Adrenal gland (tissue), 12 donors: ENCODE results near the gene SEMA3G. TPM values are rescaled to one million over a fixed set of nuclear protein-coding genes. Genes with fewer than 3 reads are reported as not detected.

ENCODE experiments used
- DNase-seq, 7 donors: peaks; one replicate each; pipeline ENCODE4 v3.0.0-alpha.2; 2019 to 2020
- H3K27ac ChIP-seq, 5 donors: fragments of 200-600 bp; sonication (generic) in 4 of 5; 1 replicate in 3 of 5; 2 replicates in 2 of 5; pipeline versions ENCODE4 v1.5.1 to v1.8.0; 2016 to 2020; ENCODE audit warnings: mild to moderate bottlenecking in 1 of 5
- H3K27me3 ChIP-seq: fragments of 200-600 bp; 2 replicates; pipeline ENCODE4 v1.8.0; 2021
- H3K36me3 ChIP-seq, 2 donors: fragments of 200-600 bp; replicated peaks in 1 of 2; 1 replicate in 1 of 2; 2 replicates in 1 of 2; pipeline versions ENCODE4 v1.5.1 to v1.8.0; 2018 to 2022
- H3K4me1 ChIP-seq, 2 donors: fragments of 200-600 bp; replicated peaks in 1 of 2; 1 replicate in 1 of 2; 2 replicates in 1 of 2; pipeline versions ENCODE4 v1.5.1 to v1.8.0; 2018 to 2021
- H3K4me3 ChIP-seq, 4 donors: fragments of 200-600 bp; sonication (generic) in 3 of 4; one replicate each; pipeline ENCODE4 v1.5.1; 2016 to 2018
- H3K9me3 ChIP-seq, 3 donors: fragments of 200-600 bp; sonication (generic) in 1 of 3; replicated peaks in 1 of 3; 1 replicate in 2 of 3; 2 replicates in 1 of 3; pipeline versions ENCODE4 v1.5.1 to v1.8.0; 2016 to 2021
- POLR2A ChIP-seq, 2 donors: fragments of 450-650 bp; IDR thresholded peaks; one replicate each; pipeline ENCODE4 v1.6.1; 2017; ENCODE audit warnings: antibody characterized with exemption in 2 of 2, mild to moderate bottlenecking in 2 of 2, moderate library complexity in 1 of 2
- WGBS, 4 donors: extraction: QIAGEN DNeasy Blood & Tissue Kit in 2 of 4; methylation state at CpG; one replicate each; pipeline versions ENCODE4 v1.1.5 to v1.1.7; 2013 to 2017; 5-methylcytosine and 5-hydroxymethylcytosine counted together
- intact Hi-C, 2 donors: fragments of 100-400 bp; cut with DNase I; formaldehyde crosslinking; loops; one replicate each; pipeline versions ENCODE4 v1.14.1 to v1.15.0; 2022 to 2023
- polyA plus RNA-seq, 3 donors: library from polyadenylated mRNA; stranded (reverse); fragments of 200-250 nt in 2 of 3; fragments of 350-450 nt in 1 of 3; fragmentation: Illumina TruSeq in 1 of 3; extraction: RNeasy Lipid Tissue Mini Kit (QIAGEN cat#74804) in 1 of 3; gene quantifications; one replicate each; pipeline ENCODE4 v1.2.3, GENCODE V29; 2013 to 2014
- total RNA-seq, 9 donors: library from RNA; depleted of rRNA in 4 of 9; stranded (reverse); fragments of >200 nt in 4 of 9; fragments of 120-200 nt in 1 of 9; fragmentation: NEBNext Ultra II Directional in 1 of 9; extraction: Animal tissue kit (Norgen Biotek cat#: 25700) in 1 of 9; gene quantifications; one replicate each; pipeline versions ENCODE4 v1.1.0 to v1.2.4, GENCODE V29; 2013 to 2023
- TF ChIP-seq, protein P1 (sequence below), 6 experiments: fragments of 450-650 bp in 4 of 6; fragments of 200-600 bp in 2 of 6; sonication (generic) in 1 of 6; IDR thresholded peaks; 1 replicate in 5 of 6; 2 replicates in 1 of 6; pipeline versions ENCODE4 v1.5.1 to v1.8.0; 2016 to 2021; ENCODE audit warnings: antibody characterized with exemption in 6 of 6, mild to moderate bottlenecking in 2 of 6, moderate library complexity in 1 of 6
- donor health status: healthy with polysubstance abuse.
- donor health status: Bipolar disorder and iron deficiency.
- donor health status: DM: yes; HTN: yes; CAD: no.
- donor health status: DM: no; HTN: no; CAD: no.
- donor health status: DM: no; HTN: no; CAD: no.
- donor health status: DM: yes; HTN: yes; CAD: no.

SEMA3G gene
- total and polyA plus RNA-seq, 12 donors, result 0.81 to 6.8 (median 2.9) TPM

DNA sequence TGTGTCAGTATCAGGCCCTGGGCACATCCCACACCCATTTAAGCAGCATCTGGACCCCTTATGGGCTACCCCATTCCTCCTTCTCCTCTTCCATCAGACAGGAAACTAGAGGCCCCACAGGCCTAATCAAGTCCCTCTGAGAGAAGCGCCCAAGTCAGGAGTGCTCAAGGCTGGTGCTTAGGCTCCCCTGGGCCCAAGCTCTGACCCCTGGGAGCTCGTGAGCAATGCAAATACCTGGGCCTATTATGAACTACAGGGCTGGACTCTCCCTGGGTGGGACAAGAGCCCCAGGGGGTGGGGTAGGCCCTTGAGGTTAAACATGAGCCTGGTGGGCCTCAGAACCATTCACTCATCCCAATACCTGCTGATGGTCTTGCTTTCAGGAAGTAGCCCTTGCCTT, 57.4 kb downstream of the SEMA3G start:
- Histone ChIP-seq H3K4me1 (no peaks in the 10 kb centered on the region), H3K27ac (no peak overlapping the region), H3K9me3 (no peaks in the 10 kb centered on the region), H3K4me3 (no peak overlapping the region), H3K36me3 (no peaks in the 10 kb centered on the region), H3K27me3 (no peaks in the 10 kb centered on the region)
- WGBS, 4 donors, result 92 to 100% methylated on average over 2 of the region's 2 CpGs; no CpG with 5 or more reads in 2 of the 4 donors
- DNase-seq, result no peak
- TF ChIP-seq, protein P1, sequence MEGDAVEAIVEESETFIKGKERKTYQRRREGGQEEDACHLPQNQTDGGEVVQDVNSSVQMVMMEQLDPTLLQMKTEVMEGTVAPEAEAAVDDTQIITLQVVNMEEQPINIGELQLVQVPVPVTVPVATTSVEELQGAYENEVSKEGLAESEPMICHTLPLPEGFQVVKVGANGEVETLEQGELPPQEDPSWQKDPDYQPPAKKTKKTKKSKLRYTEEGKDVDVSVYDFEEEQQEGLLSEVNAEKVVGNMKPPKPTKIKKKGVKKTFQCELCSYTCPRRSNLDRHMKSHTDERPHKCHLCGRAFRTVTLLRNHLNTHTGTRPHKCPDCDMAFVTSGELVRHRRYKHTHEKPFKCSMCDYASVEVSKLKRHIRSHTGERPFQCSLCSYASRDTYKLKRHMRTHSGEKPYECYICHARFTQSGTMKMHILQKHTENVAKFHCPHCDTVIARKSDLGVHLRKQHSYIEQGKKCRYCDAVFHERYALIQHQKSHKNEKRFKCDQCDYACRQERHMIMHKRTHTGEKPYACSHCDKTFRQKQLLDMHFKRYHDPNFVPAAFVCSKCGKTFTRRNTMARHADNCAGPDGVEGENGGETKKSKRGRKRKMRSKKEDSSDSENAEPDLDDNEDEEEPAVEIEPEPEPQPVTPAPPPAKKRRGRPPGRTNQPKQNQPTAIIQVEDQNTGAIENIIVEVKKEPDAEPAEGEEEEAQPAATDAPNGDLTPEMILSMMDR (IDR thresholded peaks at IDR 0.05), result no peak
- no peak for TF ChIP-seq POLR2A (IDR thresholded peaks at IDR 0.05)
- intact Hi-C loops, result no loop called here

DNA sequence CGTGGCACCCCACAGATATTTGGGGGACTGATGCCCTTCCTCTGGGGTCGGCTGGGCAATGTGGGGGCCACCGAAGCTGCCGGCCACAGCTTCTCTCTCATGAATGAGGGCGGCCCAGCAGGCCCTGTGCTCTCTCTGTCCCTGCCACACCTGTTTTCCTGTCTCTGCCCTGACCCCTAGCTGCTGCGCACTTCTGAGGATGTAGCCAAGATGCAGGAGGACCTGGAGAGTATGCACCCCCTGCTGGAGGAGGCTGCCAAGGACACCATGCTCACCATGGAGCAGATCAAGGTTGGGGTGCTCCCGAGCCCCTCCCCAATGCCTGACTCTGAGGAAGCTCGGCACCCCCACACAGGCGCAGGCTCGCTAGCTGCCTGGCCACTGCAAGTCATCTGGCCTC, 59.7 kb downstream of the SEMA3G start:
- no peaks in the 10 kb centered on the region for H3K27me3 ChIP-seq
- intact Hi-C loops, result no loop called here
- WGBS, 4 donors, result 70 to 78% (median 75%) methylated on average over 5 to 10 of the region's 10 CpGs; no CpG with 5 or more reads in 1 of the 4 donors
- no peak for DNase-seq
- no peaks in the 10 kb centered on the region for H3K36me3 ChIP-seq
- no peak for TF ChIP-seq POLR2A (IDR thresholded peaks at IDR 0.05)
- TF ChIP-seq, protein P1 (IDR thresholded peaks at IDR 0.05), result peak in 3 of 6 experiments; percentile 13 to 26 (median 15)
- H3K27ac ChIP-seq, result no peak overlapping the region
- H3K9me3 ChIP-seq, result no peaks in the 10 kb centered on the region
- H3K4me3 ChIP-seq, result no peak overlapping the region
- no peaks in the 10 kb centered on the region for H3K4me1 ChIP-seq

DNA sequence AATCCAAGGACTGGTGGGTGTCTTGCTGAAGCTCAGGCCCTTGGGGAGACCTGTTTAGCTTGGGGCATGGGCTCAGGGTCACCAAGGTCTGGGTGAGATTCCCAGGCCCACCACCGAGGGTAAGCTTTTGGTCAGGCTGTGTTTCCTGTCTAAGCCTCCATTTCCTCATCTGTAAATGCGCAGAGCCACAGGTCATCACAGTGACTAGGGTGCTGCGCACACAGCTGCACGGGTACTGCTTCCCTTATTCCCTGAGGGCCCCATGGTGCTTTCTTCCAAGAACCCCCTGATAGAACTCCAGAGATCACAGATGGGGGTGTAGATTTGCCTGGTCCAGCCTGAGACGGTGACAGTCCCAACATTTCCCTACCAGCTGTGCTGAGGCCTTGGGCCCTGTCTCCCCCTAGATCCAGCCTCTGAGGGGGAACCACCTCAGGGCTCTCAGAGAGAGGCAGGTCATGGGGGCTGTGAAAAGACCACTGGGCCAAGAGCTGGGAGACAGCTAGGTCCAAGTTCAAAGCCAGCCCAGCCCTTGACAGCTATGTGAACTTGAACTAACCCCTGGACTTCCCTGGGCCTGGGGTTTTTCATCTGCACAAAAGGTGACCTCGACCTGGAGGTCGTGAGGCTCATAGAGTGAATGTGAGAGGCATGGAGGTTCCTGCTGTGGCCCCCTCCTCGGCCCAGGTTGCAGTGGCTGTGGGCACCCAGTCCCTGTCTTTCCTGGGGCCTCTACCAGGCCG, 60.7 kb downstream of the SEMA3G start:
- Histone ChIP-seq H3K36me3 (no peaks in the 10 kb centered on the region), H3K4me3 (no peak overlapping the region), H3K27me3 (no peaks in the 10 kb centered on the region), H3K9me3 (no peaks in the 10 kb centered on the region), H3K27ac (no peak overlapping the region), H3K4me1 (no peaks in the 10 kb centered on the region)
- DNase-seq, result no peak
- 75 to 84% (median 78%) methylated on average over 6 to 9 of the region's 9 CpGs for WGBS, 4 donors
- TF ChIP-seq, protein P1 (IDR thresholded peaks at IDR 0.05), result no peak
- TF ChIP-seq POLR2A (IDR thresholded peaks at IDR 0.05), result no peak
- intact Hi-C loops, result no loop called here

DNA sequence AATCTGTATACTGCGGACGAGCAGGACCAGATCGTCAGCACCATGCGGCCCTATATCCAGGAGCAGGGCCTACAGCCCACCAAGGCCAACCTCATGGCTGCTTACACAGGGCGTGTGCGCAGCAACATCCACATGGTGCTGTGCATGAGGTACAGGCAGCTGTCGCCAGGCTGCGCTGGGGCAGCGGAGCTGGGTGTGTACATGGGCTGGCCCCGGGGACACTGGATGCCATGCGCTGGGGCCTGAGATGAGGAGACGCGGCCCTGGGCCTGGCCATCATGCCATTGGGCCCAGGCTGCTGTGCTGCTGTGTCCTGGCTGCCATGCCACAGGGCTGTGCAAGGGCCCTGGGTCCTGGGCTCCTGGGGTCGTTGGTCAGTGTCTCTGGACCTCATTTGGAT, 61.5 kb downstream of the SEMA3G start:
- Histone ChIP-seq H3K27ac (no peak overlapping the region), H3K36me3 (no peaks in the 10 kb centered on the region), H3K4me1 (no peaks in the 10 kb centered on the region), H3K9me3 (no peaks in the 10 kb centered on the region), H3K27me3 (no peaks in the 10 kb centered on the region), H3K4me3 (no peak overlapping the region)
- TF ChIP-seq, protein P1 (IDR thresholded peaks at IDR 0.05), result no peak
- TF ChIP-seq POLR2A (IDR thresholded peaks at IDR 0.05), result no peak
- 87 to 94% (median 91%) methylated on average over 9 to 14 of the region's 14 CpGs for WGBS, 4 donors
- intact Hi-C loops, result no loop called here
- no peak for DNase-seq

Other genes starting within 250 kb of the SEMA3G start
- 1,000 to 10,000 TPM in 1 of 9 donors, 100 to 1,000 TPM in 8; 233 to 3,700 (median 664) TPM for gene ALAS1, start 246.9 kb downstream of the SEMA3G start, total RNA-seq
- gene ALAS1, start 246.9 kb downstream of the SEMA3G start, polyA plus RNA-seq, result 100 to 1,000 TPM in 2 of 3 donors, 10 to 100 TPM in 1; 64.9 to 849 (median 387) TPM
- gene TLR9, start 219.5 kb downstream of the SEMA3G start, total RNA-seq, result under 1 TPM in 5 of 9 donors, not detected in 4; under 0.01 to 0.61 (median 0.13) TPM
- gene TLR9, start 219.5 kb downstream of the SEMA3G start, polyA plus RNA-seq, result under 1 TPM in 2 of 3 donors, not detected in 1; 0.34 to 0.56 TPM
- gene TWF2, start 205.9 kb downstream of the SEMA3G start, total RNA-seq, result 10 to 100 TPM; 31.7 to 95.6 (median 55.2) TPM
- gene TWF2, start 205.9 kb downstream of the SEMA3G start, polyA plus RNA-seq, result 10 to 100 TPM; 13.6 to 28.2 (median 26.1) TPM
- gene PPM1M, start 199.3 kb downstream of the SEMA3G start, total RNA-seq, result 10 to 100 TPM in 8 of 9 donors, 1 to 10 TPM in 1; 3.2 to 28.0 (median 20.4) TPM
- 10 to 100 TPM in 2 of 3 donors, 1 to 10 TPM in 1; 9.1 to 29.8 (median 23.1) TPM for gene PPM1M, start 199.3 kb downstream of the SEMA3G start, polyA plus RNA-seq
- 10 to 100 TPM; 44.6 to 84.0 (median 54.8) TPM for gene WDR82, start 166.5 kb downstream of the SEMA3G start, total RNA-seq
- gene WDR82, start 166.5 kb downstream of the SEMA3G start, polyA plus RNA-seq, result 10 to 100 TPM; 23.8 to 74.2 (median 24.6) TPM
- gene GLYCTK, start 157.3 kb downstream of the SEMA3G start, total RNA-seq, result 10 to 100 TPM in 6 of 9 donors, 1 to 10 TPM in 3; 8.1 to 17.9 (median 13.7) TPM
- gene GLYCTK, start 157.3 kb downstream of the SEMA3G start, polyA plus RNA-seq, result 10 to 100 TPM in 2 of 3 donors, 1 to 10 TPM in 1; 4.9 to 31.7 (median 18.0) TPM
- gene DNAH1, start 128.8 kb downstream of the SEMA3G start, total RNA-seq, result 10 to 100 TPM in 4 of 9 donors, 1 to 10 TPM in 5; 3.8 to 14.0 (median 7.6) TPM
- gene DNAH1, start 128.8 kb downstream of the SEMA3G start, polyA plus RNA-seq, result 10 to 100 TPM in 2 of 3 donors, 1 to 10 TPM in 1; 2.1 to 24.4 (median 16.6) TPM
- gene BAP1, start 35.1 kb downstream of the SEMA3G start, total RNA-seq, result 100 to 1,000 TPM in 1 of 9 donors, 10 to 100 TPM in 8; 68.8 to 114 (median 89.4) TPM
- gene BAP1, start 35.1 kb downstream of the SEMA3G start, polyA plus RNA-seq, result 100 to 1,000 TPM in 2 of 3 donors, 10 to 100 TPM in 1; 44.0 to 146 (median 122) TPM
- 10 to 100 TPM in 1 of 9 donors, 1 to 10 TPM in 8; 4.8 to 12.2 (median 7.2) TPM for gene PHF7, start 34.4 kb downstream of the SEMA3G start, total RNA-seq
- 10 to 100 TPM in 1 of 3 donors, 1 to 10 TPM in 2; 4.0 to 13.1 (median 4.6) TPM for gene PHF7, start 34.4 kb downstream of the SEMA3G start, polyA plus RNA-seq
- 10 to 100 TPM in 3 of 9 donors, 1 to 10 TPM in 6; 1.1 to 42.0 (median 4.4) TPM for gene TNNC1, start 8.9 kb upstream of the SEMA3G start, total RNA-seq
- 10 to 100 TPM in 2 of 3 donors, 1 to 10 TPM in 1; 4.2 to 32.7 (median 26.7) TPM for gene TNNC1, start 8.9 kb upstream of the SEMA3G start, polyA plus RNA-seq
- gene NISCH, start 10.5 kb upstream of the SEMA3G start, total RNA-seq, result 100 to 1,000 TPM in 5 of 9 donors, 10 to 100 TPM in 4; 69.5 to 145 (median 107) TPM
- gene NISCH, start 10.5 kb upstream of the SEMA3G start, polyA plus RNA-seq, result 100 to 1,000 TPM in 1 of 3 donors, 10 to 100 TPM in 2; 39.4 to 186 (median 93.5) TPM
- gene STAB1, start 50.2 kb upstream of the SEMA3G start, total RNA-seq, result 100 to 1,000 TPM in 8 of 9 donors, 10 to 100 TPM in 1; 30.8 to 650 (median 452) TPM
- gene STAB1, start 50.2 kb upstream of the SEMA3G start, polyA plus RNA-seq, result 1,000 to 10,000 TPM in 1 of 3 donors, 100 to 1,000 TPM in 1, 10 to 100 TPM in 1; 33.9 to 1,593 (median 996) TPM
- 100 to 1,000 TPM in 3 of 9 donors, 10 to 100 TPM in 6; 48.6 to 180 (median 71.3) TPM for gene NT5DC2, start 88.8 kb upstream of the SEMA3G start, total RNA-seq
- 100 to 1,000 TPM in 2 of 3 donors, 10 to 100 TPM in 1; 91.9 to 384 (median 176) TPM for gene NT5DC2, start 88.8 kb upstream of the SEMA3G start, polyA plus RNA-seq
- gene UQCC5, start 91.5 kb upstream of the SEMA3G start, total RNA-seq, result 100 to 1,000 TPM in 1 of 9 donors, 10 to 100 TPM in 6, 1 to 10 TPM in 2; 1.1 to 114 (median 71.2) TPM
- gene UQCC5, start 91.5 kb upstream of the SEMA3G start, polyA plus RNA-seq, result 100 to 1,000 TPM in 1 of 3 donors, 10 to 100 TPM in 2; 34.9 to 330 (median 99.9) TPM
- gene PBRM1, start 240.8 kb upstream of the SEMA3G start, total RNA-seq, result 100 to 1,000 TPM in 1 of 9 donors, 10 to 100 TPM in 8; 32.9 to 108 (median 48.8) TPM
- gene PBRM1, start 240.8 kb upstream of the SEMA3G start, polyA plus RNA-seq, result 10 to 100 TPM in 2 of 3 donors, 1 to 10 TPM in 1; 4.2 to 23.4 (median 10.2) TPM
- 10 to 100 TPM; 23.5 to 87.0 (median 54.2) TPM for gene GNL3, start 240.9 kb upstream of the SEMA3G start, total RNA-seq
- 100 to 1,000 TPM in 1 of 3 donors, 10 to 100 TPM in 2; 71.8 to 229 (median 95.2) TPM for gene GNL3, start 240.9 kb upstream of the SEMA3G start, polyA plus RNA-seq